Bone marrow (tissue), 2 donors: ENCODE measurements around the gene ADH1A.
"Not testable (repeated sequence)": the region's sequence is repeated elsewhere in the genome, so short reads cannot be mapped to it uniquely, and the experiment has no call there.

Source experiments
- DNase-seq, 2 donors: peaks; one replicate each; lab custom pipeline; 2025; lab: John Stamatoyannopoulos, UW

Gene ADH1A

GRCh38 chr4:99290848-99291786 lies at the start of gene ADH1A:
Gene ADH1A, minus strand, starts transcription at chr4:99290985. Its CDS starts 71 bp downstream, at chr4:99290914.
- no peak for DNase-seq

- no peak for DNase-seq
Measured at GRCh38 chr4:99339172-99339571, 48.4 kb upstream of the ADH1A start.

GRCh38 chr4:99336553-99336952 lies 45.8 kb upstream of the ADH1A start:
- no peak for DNase-seq

GRCh38 chr4:99334880-99335279 lies 44.1 kb upstream of the ADH1A start:
- DNase-seq = no peak

- no peak for DNase-seq
Measured at GRCh38 chr4:99330648-99331047, 39.9 kb upstream of the ADH1A start.

GRCh38 chr4:99329876-99330275 lies 39.1 kb upstream of the ADH1A start:
- no peak for DNase-seq

GRCh38 chr4:99324979-99325378 lies 34.2 kb upstream of the ADH1A start:
- DNase-seq = no peak

GRCh38 chr4:99324361-99324760 lies 33.6 kb upstream of the ADH1A start:
- no peak for DNase-seq

GRCh38 chr4:99323756-99324155 lies 33.0 kb upstream of the ADH1A start:
- no peak for DNase-seq

GRCh38 chr4:99321241-99322191 lies 30.7 kb upstream of the ADH1A start, which contains the start of gene ADH1B:
Gene ADH1B, minus strand, starts transcription at chr4:99321401. Its CDS starts 70 bp downstream, at chr4:99321331.
- no peak for DNase-seq

- not testable (repeated sequence) for DNase-seq
Measured at GRCh38 chr4:99317811-99318210, 27.0 kb upstream of the ADH1A start.

GRCh38 chr4:99317354-99317753 lies 26.6 kb upstream of the ADH1A start:
- DNase-seq = no peak

- DNase-seq = no peak
Measured at GRCh38 chr4:99315839-99316238, 25.1 kb upstream of the ADH1A start.

GRCh38 chr4:99314211-99314610 lies 23.4 kb upstream of the ADH1A start:
- DNase-seq = no peak

GRCh38 chr4:99310389-99310788 lies 19.6 kb upstream of the ADH1A start:
- DNase-seq = no peak

- no peak for DNase-seq
Measured at GRCh38 chr4:99305638-99306400, 15.0 kb upstream of the ADH1A start.

- no peak for DNase-seq
Measured at GRCh38 chr4:99301376-99302164, 10.8 kb upstream of the ADH1A start.

GRCh38 chr4:99300934-99301333 lies 10.1 kb upstream of the ADH1A start:
- DNase-seq = no peak

- no peak for DNase-seq
Measured at GRCh38 chr4:99293357-99293756, 2.6 kb upstream of the ADH1A start.

GRCh38 chr4:99285387-99285786 lies 5.4 kb downstream of the ADH1A start:
- no peak for DNase-seq

- DNase-seq = no peak
Measured at GRCh38 chr4:99282731-99283130, 8.1 kb downstream of the ADH1A start.
